WTC11 (cell line): ENCODE measurements around the gene OSM. TPM values are rescaled to one million over a fixed set of nuclear protein-coding genes. Genes with fewer than 3 reads are reported as not detected.

ENCODE experiments used
- ATAC-seq: fragments of 200-7000 bp; cut with Tn5 transposase; 2 replicates; pipeline ENCODE4 v1.10.0; 2021; ENCODE audit warnings: mild to moderate bottlenecking, moderate library complexity
- CTCF ChIA-PET: fragments of 300-600 bp; sonication (Branson Sonifier 250); formaldehyde crosslinking; loops from one replicate; lab custom pipeline; 2021; ENCODE audit warnings: antibody characterized with exemption; lab: Charles Lee
- POLR2A ChIA-PET: fragments of 350-600 bp; sonication (Branson Sonifier 250); formaldehyde crosslinking; loops from one replicate; lab custom pipeline; 2021; ENCODE audit warnings: antibody characterized with exemption; lab: Charles Lee
- DNase-seq: peaks from one replicate; pipeline ENCODE4 v3.0.0; 2021; ENCODE audit warnings: low spot score
- H3K27ac Mint-ChIP-seq: 2 replicates; pipeline ENCODE4 v1.8.0; 2021; ENCODE audit warnings: mixed read lengths
- H3K27me3 Mint-ChIP-seq: 2 replicates; pipeline ENCODE4 v1.8.0; 2021; ENCODE audit warnings: low read depth, mild to moderate bottlenecking, moderate library complexity, mixed read lengths
- H3K36me3 Mint-ChIP-seq: 2 replicates; pipeline ENCODE4 v1.8.0; 2021; ENCODE audit warnings: mixed read lengths
- H3K4me1 Mint-ChIP-seq: 2 replicates; pipeline ENCODE4 v1.8.0; 2022; ENCODE audit warnings: mixed read lengths
- H3K4me3 Mint-ChIP-seq: 2 replicates; pipeline ENCODE4 v1.8.0; 2021; ENCODE audit warnings: mild to moderate bottlenecking, moderate library complexity, mixed read lengths
- H3K9me3 Mint-ChIP-seq: 2 replicates; pipeline ENCODE4 v1.8.0; 2021; ENCODE audit warnings: mixed read lengths
- EMX1 ChIP-seq: fragments of 250-450 bp; sonication (Bioruptor Pico); IDR thresholded peaks from 2 replicates; pipeline ENCODE4 v1.8.0; 2021; ENCODE audit warnings: mild to moderate bottlenecking
- ESRRA ChIP-seq: sonication (generic); formaldehyde crosslinking; IDR thresholded peaks from 2 replicates; pipeline ENCODE4 v1.8.1; 2022; ENCODE audit warnings: mild to moderate bottlenecking, missing genetic modification reagents, borderline replicate concordance
- FOXP1 ChIP-seq: sonication (generic); formaldehyde crosslinking; IDR thresholded peaks from 2 replicates; pipeline ENCODE4 v1.8.0; 2022; ENCODE audit warnings: missing genetic modification reagents, mild to moderate bottlenecking, moderate library complexity, borderline replicate concordance
- GRHL2 ChIP-seq: fragments of 250-450 bp; sonication (Bioruptor Pico); IDR thresholded peaks from 2 replicates; pipeline ENCODE4 v1.8.0; 2022; ENCODE audit warnings: mild to moderate bottlenecking, moderate library complexity; ENCODE audit not compliant: insufficient replicate concordance, severe bottlenecking
- JAZF1 ChIP-seq: fragments of 250-450 bp; sonication (Bioruptor Pico); IDR thresholded peaks from 2 replicates; pipeline ENCODE4 v1.9.0; 2021; ENCODE audit warnings: moderate library complexity, mild to moderate bottlenecking, inconsistent platforms
- MXD4 ChIP-seq: fragments of 250-450 bp; sonication (Bioruptor Pico); IDR thresholded peaks from 2 replicates; pipeline ENCODE4 v1.8.0; 2021; ENCODE audit warnings: mild to moderate bottlenecking, moderate library complexity, borderline replicate concordance
- NFATC4 ChIP-seq: fragments of 250-450 bp; sonication (Bioruptor Pico); IDR thresholded peaks from 2 replicates; pipeline ENCODE4 v1.9.0; 2021; ENCODE audit warnings: mild to moderate bottlenecking
- NR3C1 ChIP-seq: sonication (generic); formaldehyde crosslinking; conservative IDR thresholded peaks from 2 replicates; pipeline ENCODE4 v1.8.1; 2023; ENCODE audit warnings: low read depth, mild to moderate bottlenecking, missing genetic modification reagents
- SP1 ChIP-seq: sonication (generic); formaldehyde crosslinking; conservative IDR thresholded peaks from 2 replicates; pipeline ENCODE4 v1.8.1; 2022; ENCODE audit warnings: missing genetic modification reagents
- TCF7 ChIP-seq: sonication (generic); formaldehyde crosslinking; IDR thresholded peaks from 2 replicates; pipeline ENCODE4 v1.8.0; 2022; ENCODE audit warnings: mild to moderate bottlenecking, low read depth, missing genetic modification reagents, moderate library complexity
- ZBTB21 ChIP-seq: sonication (generic); formaldehyde crosslinking; IDR thresholded peaks from 2 replicates; pipeline ENCODE4 v1.8.1; 2023; ENCODE audit warnings: mild to moderate bottlenecking, missing genetic modification reagents, borderline replicate concordance
- ZNF317 ChIP-seq: sonication (generic); formaldehyde crosslinking; IDR thresholded peaks from 2 replicates; pipeline ENCODE4 v1.8.1; 2023; ENCODE audit warnings: low read depth, mild to moderate bottlenecking, moderate library complexity, missing genetic modification reagents, borderline replicate concordance
- total RNA-seq: library from RNA; stranded (reverse); gene quantifications from 3 replicates; pipeline ENCODE4 v1.2.3, GENCODE V29; 2021
- TF ChIP-seq, protein P1 (sequence below): sonication (generic); formaldehyde crosslinking; IDR thresholded peaks from 2 replicates; pipeline ENCODE4 v1.8.0; 2022; ENCODE audit warnings: mild to moderate bottlenecking, missing genetic modification reagents
- TF ChIP-seq, protein P2 (sequence below): fragments of 250-450 bp; sonication (Bioruptor Pico); IDR thresholded peaks from 2 replicates; pipeline ENCODE4 v2.1.2; 2022; ENCODE audit warnings: mild to moderate bottlenecking, moderate library complexity
- TF ChIP-seq, protein P3 (sequence below): sonication (generic); formaldehyde crosslinking; IDR thresholded peaks from 2 replicates; pipeline ENCODE4 v1.8.1; 2023; ENCODE audit warnings: mild to moderate bottlenecking, moderate library complexity, missing genetic modification reagents
- TF ChIP-seq, protein P4 (sequence below): sonication (generic); formaldehyde crosslinking; IDR thresholded peaks from 2 replicates; pipeline ENCODE4 v1.8.0; 2023; ENCODE audit warnings: mild to moderate bottlenecking, missing genetic modification reagents
- TF ChIP-seq, protein P5 (sequence below): fragments of 200-600 bp; IDR thresholded peaks from 2 replicates; pipeline ENCODE4 v1.8.0; 2022; ENCODE audit warnings: antibody characterized with exemption
- TF ChIP-seq, protein P6 (sequence below): sonication (generic); formaldehyde crosslinking; IDR thresholded peaks from 2 replicates; pipeline ENCODE4 v1.8.0; 2023; ENCODE audit warnings: missing genetic modification reagents
- TF ChIP-seq, protein P7 (sequence below): sonication (generic); formaldehyde crosslinking; IDR thresholded peaks from 2 replicates; pipeline ENCODE4 v1.8.1; 2022; ENCODE audit warnings: mild to moderate bottlenecking, moderate library complexity, missing genetic modification reagents
- TF ChIP-seq, protein P8 (sequence below): sonication (generic); formaldehyde crosslinking; IDR thresholded peaks from 2 replicates; pipeline ENCODE4 v1.8.0; 2023; ENCODE audit warnings: missing genetic modification reagents, mild to moderate bottlenecking, borderline replicate concordance

The OSM gene
- total RNA-seq, 1 experiment from 2014 or later = not detected

DNA sequence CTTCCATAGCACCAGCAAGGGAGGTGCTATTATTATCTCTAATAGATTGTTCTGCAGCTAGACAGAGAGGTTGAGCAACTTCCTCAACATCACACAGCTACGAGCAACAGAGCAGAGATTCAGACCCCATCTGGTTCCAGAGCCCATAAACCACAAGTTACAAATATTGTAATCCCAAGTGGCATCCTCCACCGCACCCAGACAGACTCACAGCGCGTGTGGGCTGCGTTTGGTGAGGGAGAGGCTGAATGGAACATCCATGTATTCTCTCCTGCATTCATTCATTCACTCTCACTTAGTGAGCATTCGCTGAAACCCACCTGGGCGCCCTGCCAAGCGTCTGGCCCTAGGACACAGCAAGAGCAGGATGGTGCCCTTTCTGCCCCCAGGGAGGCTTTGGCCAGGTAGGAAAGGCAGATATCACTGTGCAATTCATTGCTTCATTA, 53.6 kb downstream of the OSM start:
- CTCF ChIA-PET = interaction anchor here (1.0 kb wide), 1 partner anchor 43 kb away, joined by 4 read pairs; no protein-coding TSS in a partner anchor
- Mint-ChIP-seq H3K4me3 (no peak overlapping the region), H3K36me3 (no peaks in the 10 kb centered on the region), H3K4me1 (peaks cover 23% of the 10 kb centered on the region), H3K27me3 (peaks cover 3% of the 10 kb centered on the region; the same call in 1 of the 2 replicates), H3K27ac (no peak overlapping the region), H3K9me3 (no peaks in the 10 kb centered on the region)
- ATAC-seq = no peak
- POLR2A ChIA-PET = no interaction called here
- DNase-seq = no peak
- TF ChIP-seq EMX1 (CRISPR knock-in tag) (no peak), GRHL2 (CRISPR knock-in tag) (no peak), NFATC4 (no peak), ZBTB21 (CRISPR knock-in tag) (no peak), MXD4 (CRISPR knock-in tag) (no peak), FOXP1 (CRISPR knock-in tag) (no peak), SP1 (CRISPR knock-in tag) (no peak), NR3C1 (no peak), ZNF317 (CRISPR knock-in tag) (no peak), JAZF1 (no peak), ESRRA (no peak), TCF7 (CRISPR knock-in tag) (no peak)
- TF ChIP-seq, protein P1, sequence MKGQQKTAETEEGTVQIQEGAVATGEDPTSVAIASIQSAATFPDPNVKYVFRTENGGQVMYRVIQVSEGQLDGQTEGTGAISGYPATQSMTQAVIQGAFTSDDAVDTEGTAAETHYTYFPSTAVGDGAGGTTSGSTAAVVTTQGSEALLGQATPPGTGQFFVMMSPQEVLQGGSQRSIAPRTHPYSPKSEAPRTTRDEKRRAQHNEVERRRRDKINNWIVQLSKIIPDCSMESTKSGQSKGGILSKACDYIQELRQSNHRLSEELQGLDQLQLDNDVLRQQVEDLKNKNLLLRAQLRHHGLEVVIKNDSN = no peak
- TF ChIP-seq, protein P2, sequence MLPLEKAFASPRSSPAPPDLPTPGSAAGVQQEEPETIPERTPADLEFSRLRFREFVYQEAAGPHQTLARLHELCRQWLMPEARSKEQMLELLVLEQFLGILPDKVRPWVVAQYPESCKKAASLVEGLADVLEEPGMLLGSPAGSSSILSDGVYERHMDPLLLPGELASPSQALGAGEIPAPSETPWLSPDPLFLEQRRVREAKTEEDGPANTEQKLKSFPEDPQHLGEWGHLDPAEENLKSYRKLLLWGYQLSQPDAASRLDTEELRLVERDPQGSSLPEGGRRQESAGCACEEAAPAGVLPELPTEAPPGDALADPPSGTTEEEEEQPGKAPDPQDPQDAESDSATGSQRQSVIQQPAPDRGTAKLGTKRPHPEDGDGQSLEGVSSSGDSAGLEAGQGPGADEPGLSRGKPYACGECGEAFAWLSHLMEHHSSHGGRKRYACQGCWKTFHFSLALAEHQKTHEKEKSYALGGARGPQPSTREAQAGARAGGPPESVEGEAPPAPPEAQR = no peak
- TF ChIP-seq, protein P3, sequence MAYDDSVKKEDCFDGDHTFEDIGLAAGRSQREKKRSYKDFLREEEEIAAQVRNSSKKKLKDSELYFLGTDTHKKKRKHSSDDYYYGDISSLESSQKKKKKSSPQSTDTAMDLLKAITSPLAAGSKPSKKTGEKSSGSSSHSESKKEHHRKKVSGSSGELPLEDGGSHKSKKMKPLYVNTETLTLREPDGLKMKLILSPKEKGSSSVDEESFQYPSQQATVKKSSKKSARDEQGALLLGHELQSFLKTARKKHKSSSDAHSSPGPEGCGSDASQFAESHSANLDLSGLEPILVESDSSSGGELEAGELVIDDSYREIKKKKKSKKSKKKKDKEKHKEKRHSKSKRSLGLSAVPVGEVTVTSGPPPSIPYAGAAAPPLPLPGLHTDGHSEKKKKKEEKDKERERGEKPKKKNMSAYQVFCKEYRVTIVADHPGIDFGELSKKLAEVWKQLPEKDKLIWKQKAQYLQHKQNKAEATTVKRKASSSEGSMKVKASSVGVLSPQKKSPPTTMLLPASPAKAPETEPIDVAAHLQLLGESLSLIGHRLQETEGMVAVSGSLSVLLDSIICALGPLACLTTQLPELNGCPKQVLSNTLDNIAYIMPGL = no peak
- TF ChIP-seq, protein P4, sequence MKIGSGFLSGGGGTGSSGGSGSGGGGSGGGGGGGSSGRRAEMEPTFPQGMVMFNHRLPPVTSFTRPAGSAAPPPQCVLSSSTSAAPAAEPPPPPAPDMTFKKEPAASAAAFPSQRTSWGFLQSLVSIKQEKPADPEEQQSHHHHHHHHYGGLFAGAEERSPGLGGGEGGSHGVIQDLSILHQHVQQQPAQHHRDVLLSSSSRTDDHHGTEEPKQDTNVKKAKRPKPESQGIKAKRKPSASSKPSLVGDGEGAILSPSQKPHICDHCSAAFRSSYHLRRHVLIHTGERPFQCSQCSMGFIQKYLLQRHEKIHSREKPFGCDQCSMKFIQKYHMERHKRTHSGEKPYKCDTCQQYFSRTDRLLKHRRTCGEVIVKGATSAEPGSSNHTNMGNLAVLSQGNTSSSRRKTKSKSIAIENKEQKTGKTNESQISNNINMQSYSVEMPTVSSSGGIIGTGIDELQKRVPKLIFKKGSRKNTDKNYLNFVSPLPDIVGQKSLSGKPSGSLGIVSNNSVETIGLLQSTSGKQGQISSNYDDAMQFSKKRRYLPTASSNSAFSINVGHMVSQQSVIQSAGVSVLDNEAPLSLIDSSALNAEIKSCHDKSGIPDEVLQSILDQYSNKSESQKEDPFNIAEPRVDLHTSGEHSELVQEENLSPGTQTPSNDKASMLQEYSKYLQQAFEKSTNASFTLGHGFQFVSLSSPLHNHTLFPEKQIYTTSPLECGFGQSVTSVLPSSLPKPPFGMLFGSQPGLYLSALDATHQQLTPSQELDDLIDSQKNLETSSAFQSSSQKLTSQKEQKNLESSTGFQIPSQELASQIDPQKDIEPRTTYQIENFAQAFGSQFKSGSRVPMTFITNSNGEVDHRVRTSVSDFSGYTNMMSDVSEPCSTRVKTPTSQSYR (CRISPR knock-in tag) = no peak
- TF ChIP-seq, protein P5, sequence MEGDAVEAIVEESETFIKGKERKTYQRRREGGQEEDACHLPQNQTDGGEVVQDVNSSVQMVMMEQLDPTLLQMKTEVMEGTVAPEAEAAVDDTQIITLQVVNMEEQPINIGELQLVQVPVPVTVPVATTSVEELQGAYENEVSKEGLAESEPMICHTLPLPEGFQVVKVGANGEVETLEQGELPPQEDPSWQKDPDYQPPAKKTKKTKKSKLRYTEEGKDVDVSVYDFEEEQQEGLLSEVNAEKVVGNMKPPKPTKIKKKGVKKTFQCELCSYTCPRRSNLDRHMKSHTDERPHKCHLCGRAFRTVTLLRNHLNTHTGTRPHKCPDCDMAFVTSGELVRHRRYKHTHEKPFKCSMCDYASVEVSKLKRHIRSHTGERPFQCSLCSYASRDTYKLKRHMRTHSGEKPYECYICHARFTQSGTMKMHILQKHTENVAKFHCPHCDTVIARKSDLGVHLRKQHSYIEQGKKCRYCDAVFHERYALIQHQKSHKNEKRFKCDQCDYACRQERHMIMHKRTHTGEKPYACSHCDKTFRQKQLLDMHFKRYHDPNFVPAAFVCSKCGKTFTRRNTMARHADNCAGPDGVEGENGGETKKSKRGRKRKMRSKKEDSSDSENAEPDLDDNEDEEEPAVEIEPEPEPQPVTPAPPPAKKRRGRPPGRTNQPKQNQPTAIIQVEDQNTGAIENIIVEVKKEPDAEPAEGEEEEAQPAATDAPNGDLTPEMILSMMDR = no peak
- TF ChIP-seq, protein P6, sequence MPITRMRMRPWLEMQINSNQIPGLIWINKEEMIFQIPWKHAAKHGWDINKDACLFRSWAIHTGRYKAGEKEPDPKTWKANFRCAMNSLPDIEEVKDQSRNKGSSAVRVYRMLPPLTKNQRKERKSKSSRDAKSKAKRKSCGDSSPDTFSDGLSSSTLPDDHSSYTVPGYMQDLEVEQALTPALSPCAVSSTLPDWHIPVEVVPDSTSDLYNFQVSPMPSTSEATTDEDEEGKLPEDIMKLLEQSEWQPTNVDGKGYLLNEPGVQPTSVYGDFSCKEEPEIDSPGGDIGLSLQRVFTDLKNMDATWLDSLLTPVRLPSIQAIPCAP (CRISPR knock-in tag) = no peak
- TF ChIP-seq, protein P7, sequence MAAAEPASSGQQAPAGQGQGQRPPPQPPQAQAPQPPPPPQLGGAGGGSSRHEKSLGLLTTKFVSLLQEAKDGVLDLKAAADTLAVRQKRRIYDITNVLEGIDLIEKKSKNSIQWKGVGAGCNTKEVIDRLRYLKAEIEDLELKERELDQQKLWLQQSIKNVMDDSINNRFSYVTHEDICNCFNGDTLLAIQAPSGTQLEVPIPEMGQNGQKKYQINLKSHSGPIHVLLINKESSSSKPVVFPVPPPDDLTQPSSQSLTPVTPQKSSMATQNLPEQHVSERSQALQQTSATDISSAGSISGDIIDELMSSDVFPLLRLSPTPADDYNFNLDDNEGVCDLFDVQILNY (CRISPR knock-in tag) = no peak
- TF ChIP-seq, protein P8, sequence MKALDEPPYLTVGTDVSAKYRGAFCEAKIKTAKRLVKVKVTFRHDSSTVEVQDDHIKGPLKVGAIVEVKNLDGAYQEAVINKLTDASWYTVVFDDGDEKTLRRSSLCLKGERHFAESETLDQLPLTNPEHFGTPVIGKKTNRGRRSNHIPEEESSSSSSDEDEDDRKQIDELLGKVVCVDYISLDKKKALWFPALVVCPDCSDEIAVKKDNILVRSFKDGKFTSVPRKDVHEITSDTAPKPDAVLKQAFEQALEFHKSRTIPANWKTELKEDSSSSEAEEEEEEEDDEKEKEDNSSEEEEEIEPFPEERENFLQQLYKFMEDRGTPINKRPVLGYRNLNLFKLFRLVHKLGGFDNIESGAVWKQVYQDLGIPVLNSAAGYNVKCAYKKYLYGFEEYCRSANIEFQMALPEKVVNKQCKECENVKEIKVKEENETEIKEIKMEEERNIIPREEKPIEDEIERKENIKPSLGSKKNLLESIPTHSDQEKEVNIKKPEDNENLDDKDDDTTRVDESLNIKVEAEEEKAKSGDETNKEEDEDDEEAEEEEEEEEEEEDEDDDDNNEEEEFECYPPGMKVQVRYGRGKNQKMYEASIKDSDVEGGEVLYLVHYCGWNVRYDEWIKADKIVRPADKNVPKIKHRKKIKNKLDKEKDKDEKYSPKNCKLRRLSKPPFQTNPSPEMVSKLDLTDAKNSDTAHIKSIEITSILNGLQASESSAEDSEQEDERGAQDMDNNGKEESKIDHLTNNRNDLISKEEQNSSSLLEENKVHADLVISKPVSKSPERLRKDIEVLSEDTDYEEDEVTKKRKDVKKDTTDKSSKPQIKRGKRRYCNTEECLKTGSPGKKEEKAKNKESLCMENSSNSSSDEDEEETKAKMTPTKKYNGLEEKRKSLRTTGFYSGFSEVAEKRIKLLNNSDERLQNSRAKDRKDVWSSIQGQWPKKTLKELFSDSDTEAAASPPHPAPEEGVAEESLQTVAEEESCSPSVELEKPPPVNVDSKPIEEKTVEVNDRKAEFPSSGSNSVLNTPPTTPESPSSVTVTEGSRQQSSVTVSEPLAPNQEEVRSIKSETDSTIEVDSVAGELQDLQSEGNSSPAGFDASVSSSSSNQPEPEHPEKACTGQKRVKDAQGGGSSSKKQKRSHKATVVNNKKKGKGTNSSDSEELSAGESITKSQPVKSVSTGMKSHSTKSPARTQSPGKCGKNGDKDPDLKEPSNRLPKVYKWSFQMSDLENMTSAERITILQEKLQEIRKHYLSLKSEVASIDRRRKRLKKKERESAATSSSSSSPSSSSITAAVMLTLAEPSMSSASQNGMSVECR (CRISPR knock-in tag) = no peak
